Lower lobe of right lung (tissue), 2 donors: ENCODE measurements around the gene TFRC. TPM values are rescaled to one million over a fixed set of nuclear protein-coding genes. Genes with fewer than 3 reads are reported as not detected.
"Not testable (repeated sequence)": the region's sequence is repeated elsewhere in the genome, so short reads cannot be mapped to it uniquely, and the experiment has no call there.

Source experiments
- ATAC-seq, 2 donors: fragments of 200-7000 bp; cut with Tn5 transposase; one replicate each; pipeline ENCODE4 v1.9.1; 2020 to 2022; ENCODE audit warnings: mild to moderate bottlenecking in 2 of 2, moderate library complexity in 2 of 2
- DNase-seq: peaks from one replicate; pipeline ENCODE4 v3.0.0-alpha.2; 2020
- H3K27ac ChIP-seq: fragments of 200-600 bp; one replicate; pipeline ENCODE4 v1.8.0; 2022
- H3K27me3 ChIP-seq: fragments of 200-600 bp; one replicate; pipeline ENCODE4 v1.8.0; 2022; ENCODE audit warnings: low read depth
- H3K36me3 ChIP-seq: fragments of 200-600 bp; one replicate; pipeline ENCODE4 v1.8.0; 2022; ENCODE audit warnings: mild to moderate bottlenecking
- H3K4me1 ChIP-seq: fragments of 200-600 bp; one replicate; pipeline ENCODE4 v1.8.0; 2022
- H3K4me3 ChIP-seq: fragments of 200-600 bp; one replicate; pipeline ENCODE4 v1.8.0; 2022; ENCODE audit warnings: mild to moderate bottlenecking
- H3K9me3 ChIP-seq: fragments of 200-600 bp; one replicate; pipeline ENCODE4 v1.8.0; 2022
- CTCF ChIP-seq: fragments of 200-600 bp; IDR thresholded peaks from one replicate; pipeline ENCODE4 v1.8.0; 2022; ENCODE audit warnings: antibody characterized with exemption, mild to moderate bottlenecking
- intact Hi-C: fragments of 100-400 bp; cut with DNase I; formaldehyde crosslinking; loops from one replicate; pipeline ENCODE4 v1.11.0; 2022
- total RNA-seq: library from RNA; stranded (reverse); fragmentation: NEBNext Ultra II Directional; extraction: Animal tissue kit (Norgen Biotek cat#: 25700); gene quantifications from one replicate; pipeline ENCODE4 v1.2.1, GENCODE V29; 2021
- donor health status: DM: no; HTN: yes; CAD: no; lungs with severe emphysema.

Gene TFRC
- total RNA-seq, 1 donor from 2014 or later, result 478 TPM

- Histone ChIP-seq H3K27ac (no peak overlapping the region), H3K27me3 (no peaks in the 10 kb centered on the region), H3K9me3 (no peaks in the 10 kb centered on the region), H3K36me3 (no peaks in the 10 kb centered on the region), H3K4me3 (no peak overlapping the region), H3K4me1 (no peaks in the 10 kb centered on the region)
- ATAC-seq (no peak), DNase-seq (no peak)
- no peak for TF ChIP-seq CTCF
- intact Hi-C loops, result no loop called here
Measured at GRCh38 chr3:196007744-196008335, 74.0 kb downstream of the TFRC start.

- H3K4me1 ChIP-seq, H3K27ac ChIP-seq, intact Hi-C loops, DNase-seq, H3K27me3 ChIP-seq, ATAC-seq, H3K9me3 ChIP-seq, H3K4me3 ChIP-seq, H3K36me3 ChIP-seq: not testable (repeated sequence)
Measured at GRCh38 chr3:196005338-196005737, 76.6 kb downstream of the TFRC start.

- intact Hi-C loops, H3K4me3 ChIP-seq, ATAC-seq, H3K4me1 ChIP-seq, H3K36me3 ChIP-seq, DNase-seq, H3K27me3 ChIP-seq, H3K27ac ChIP-seq, H3K9me3 ChIP-seq: not testable (repeated sequence)
Measured at GRCh38 chr3:196004359-196005052, 77.4 kb downstream of the TFRC start.

- ATAC-seq, result no peak
- no peak for TF ChIP-seq CTCF
- no peaks in the 10 kb centered on the region for H3K27me3 ChIP-seq
- H3K36me3 ChIP-seq, result no peaks in the 10 kb centered on the region
- H3K4me3 ChIP-seq, result no peak overlapping the region
- H3K4me1 ChIP-seq, result no peaks in the 10 kb centered on the region
- no peaks in the 10 kb centered on the region for H3K9me3 ChIP-seq
- H3K27ac ChIP-seq, result no peak overlapping the region
- DNase-seq, result no peak
- intact Hi-C loops, result no loop called here
Measured at GRCh38 chr3:196003611-196004010, 78.3 kb downstream of the TFRC start.

GRCh38 chr3:196002721-196003120 is 79.2 kb downstream of the TFRC start:
- H3K4me1 ChIP-seq, H3K4me3 ChIP-seq, H3K27me3 ChIP-seq, DNase-seq, H3K36me3 ChIP-seq, H3K27ac ChIP-seq, intact Hi-C loops, H3K9me3 ChIP-seq, ATAC-seq: not testable (repeated sequence)

GRCh38 chr3:196001240-196001639 is 80.7 kb downstream of the TFRC start:
- H3K9me3 ChIP-seq, H3K4me3 ChIP-seq, H3K27me3 ChIP-seq, H3K4me1 ChIP-seq, ATAC-seq, intact Hi-C loops, H3K36me3 ChIP-seq, H3K27ac ChIP-seq, DNase-seq: not testable (repeated sequence)

- H3K27ac ChIP-seq, H3K36me3 ChIP-seq, H3K4me1 ChIP-seq, H3K4me3 ChIP-seq, H3K9me3 ChIP-seq, DNase-seq, H3K27me3 ChIP-seq, intact Hi-C loops, ATAC-seq: not testable (repeated sequence)
Measured at GRCh38 chr3:196000360-196000950, 81.4 kb downstream of the TFRC start.

- intact Hi-C loops, result no loop called here
- ATAC-seq (no peak), DNase-seq (no peak)
- H3K27ac ChIP-seq, result no peak overlapping the region
- H3K27me3 ChIP-seq, result no peaks in the 10 kb centered on the region
- no peak overlapping the region for H3K4me3 ChIP-seq
- H3K4me1 ChIP-seq, result no peaks in the 10 kb centered on the region
- H3K9me3 ChIP-seq, result no peaks in the 10 kb centered on the region
- no peak for TF ChIP-seq CTCF
- H3K36me3 ChIP-seq, result no peaks in the 10 kb centered on the region
Measured at GRCh38 chr3:195999896-196000295, 82.0 kb downstream of the TFRC start.
